GM12892 (cell line): ENCODE data around the gene CPXM2.

Experiments
- DNase-seq: peaks from one replicate; pipeline ENCODE4 v3.0.0; 2011; ENCODE audit not compliant: insufficient read length
- FAIRE-seq: peaks from 2 replicates; lab custom pipeline; 2011; peaks lifted over from hg19 to GRCh38; lab: Jason Lieb, UNC
- POLR2A ChIP-seq: IDR thresholded peaks from 2 replicates; pipeline ENCODE4 v1.6.1; 2011; ENCODE audit warnings: low read depth, low read length, control low read depth
- POLR2AphosphoS5 ChIP-seq: IDR thresholded peaks from 2 replicates; pipeline ENCODE4 v1.6.1; 2011; ENCODE audit warnings: low read depth, low read length, control low read depth
- TAF1 ChIP-seq: IDR thresholded peaks from 2 replicates; pipeline ENCODE4 v1.6.1; 2011; ENCODE audit warnings: low read depth, mild to moderate bottlenecking, control low read depth, low read length, borderline replicate concordance

The CPXM2 gene

GRCh38 chr10:123751342-123752134, 140.1 kb downstream of the CPXM2 start:
- no peak for TF ChIP-seq TAF1
- no peak for TF ChIP-seq POLR2AphosphoS5
- no peak for TF ChIP-seq POLR2A
- FAIRE-seq (no peak), DNase-seq (no peak)

- no peak for FAIRE-seq
- DNase-seq: no peak
- TF ChIP-seq TAF1: no peak
- no peak for TF ChIP-seq POLR2A
- no peak for TF ChIP-seq POLR2AphosphoS5
Observed at GRCh38 chr10:123750901-123751300, 140.7 kb downstream of the CPXM2 start.

GRCh38 chr10:123748711-123749110, 142.9 kb downstream of the CPXM2 start:
- DNase-seq (no peak), FAIRE-seq (no peak)
- TF ChIP-seq POLR2AphosphoS5: no peak

DNA sequence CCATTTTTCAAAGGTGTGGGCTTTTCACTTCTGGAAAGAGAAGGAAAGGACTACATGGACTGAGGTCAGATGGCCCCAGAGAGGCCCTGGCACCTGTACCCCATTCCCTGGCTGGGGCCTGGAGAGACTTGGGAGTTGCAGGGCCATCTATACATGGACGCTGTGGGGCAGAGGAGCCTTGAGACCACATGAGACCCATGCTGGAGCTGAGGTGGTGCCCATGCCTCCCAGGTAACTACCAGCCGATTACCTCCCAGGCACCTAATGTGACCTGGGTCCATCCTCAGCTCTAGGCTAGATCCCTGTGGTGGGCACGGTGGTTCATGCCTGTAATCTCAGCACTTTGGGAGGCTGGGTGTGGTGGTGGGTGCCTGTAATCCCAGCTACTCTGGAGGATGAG, 144.2 kb downstream of the CPXM2 start:
- DNase-seq (no peak), FAIRE-seq (no peak)
- TF ChIP-seq POLR2A (no peak), TAF1 (no peak), POLR2AphosphoS5 (no peak)

- no peak for FAIRE-seq
- TF ChIP-seq TAF1 (no peak), POLR2AphosphoS5 (no peak), POLR2A (no peak)
- DNase-seq: no peak
Observed at GRCh38 chr10:123746942-123747341, 144.7 kb downstream of the CPXM2 start.

DNA sequence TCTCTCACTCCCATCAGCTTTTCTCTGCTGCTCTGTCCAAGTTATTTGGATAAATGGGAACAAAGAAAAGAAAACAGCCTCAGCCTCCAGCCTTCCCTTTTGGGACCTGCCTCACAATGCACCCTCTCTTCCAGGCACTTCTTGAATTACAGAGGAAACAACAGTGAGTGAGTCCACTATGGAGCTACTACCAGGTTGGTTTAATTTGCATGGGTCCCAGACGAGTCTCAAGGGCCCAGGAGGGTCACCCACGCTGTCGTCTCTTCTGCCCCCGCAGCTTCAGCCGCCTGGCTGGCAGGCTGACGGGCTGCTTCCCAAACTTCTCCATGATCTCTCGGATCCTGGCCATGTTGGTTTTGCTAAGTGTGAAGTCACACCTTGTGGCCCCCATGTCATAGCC, 145.1 kb downstream of the CPXM2 start:
- no peak for DNase-seq
- TF ChIP-seq POLR2A (no peak), POLR2AphosphoS5 (no peak), TAF1 (no peak)
- no peak for FAIRE-seq

- FAIRE-seq: no peak
- TF ChIP-seq POLR2A (no peak), TAF1 (no peak), POLR2AphosphoS5 (no peak)
- no peak for DNase-seq
Observed at GRCh38 chr10:123746061-123746460, 145.5 kb downstream of the CPXM2 start.

GRCh38 chr10:123744224-123744536, 147.4 kb downstream of the CPXM2 start:
- TF ChIP-seq POLR2A: no peak
- no peak for FAIRE-seq
- DNase-seq: no peak

DNA sequence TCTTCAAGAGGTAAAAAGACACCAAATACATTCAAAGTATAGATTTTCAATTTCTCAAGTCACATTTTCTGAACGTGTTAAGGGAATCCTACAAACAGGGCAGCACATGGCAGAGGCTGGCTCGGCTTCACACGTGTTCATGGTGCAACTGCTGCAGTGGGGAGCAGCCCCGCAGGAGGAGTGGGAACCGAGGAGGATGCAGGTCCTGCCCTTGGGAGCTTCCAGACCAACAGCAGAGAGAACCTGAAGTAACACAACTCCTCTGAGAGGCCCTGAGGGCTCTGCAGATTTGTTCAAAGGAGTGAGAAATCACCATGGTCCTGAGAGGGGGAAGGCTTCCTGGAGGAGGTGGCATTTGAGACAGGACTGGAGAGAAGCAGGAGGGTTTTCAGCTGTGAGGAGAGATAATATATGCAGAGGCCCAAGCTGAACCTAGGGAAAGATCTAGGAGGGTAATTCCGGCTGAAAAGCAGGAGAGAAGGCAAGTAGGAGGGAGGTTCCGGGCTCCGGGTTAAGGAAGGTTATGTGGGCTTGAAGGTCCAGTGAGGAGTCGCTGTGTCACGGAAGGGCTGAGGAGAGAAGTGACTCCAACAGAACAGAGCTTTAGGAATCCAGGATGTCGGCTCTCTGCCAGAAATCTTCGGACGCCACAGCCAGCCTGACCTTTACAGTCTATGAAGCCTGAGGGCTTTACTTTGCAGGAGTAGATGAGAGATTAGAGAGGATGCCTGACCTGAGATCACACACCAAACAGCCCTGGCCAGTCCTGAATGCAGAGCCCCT, 148.0 kb downstream of the CPXM2 start:
- no peak for FAIRE-seq
- no peak for DNase-seq

DNA sequence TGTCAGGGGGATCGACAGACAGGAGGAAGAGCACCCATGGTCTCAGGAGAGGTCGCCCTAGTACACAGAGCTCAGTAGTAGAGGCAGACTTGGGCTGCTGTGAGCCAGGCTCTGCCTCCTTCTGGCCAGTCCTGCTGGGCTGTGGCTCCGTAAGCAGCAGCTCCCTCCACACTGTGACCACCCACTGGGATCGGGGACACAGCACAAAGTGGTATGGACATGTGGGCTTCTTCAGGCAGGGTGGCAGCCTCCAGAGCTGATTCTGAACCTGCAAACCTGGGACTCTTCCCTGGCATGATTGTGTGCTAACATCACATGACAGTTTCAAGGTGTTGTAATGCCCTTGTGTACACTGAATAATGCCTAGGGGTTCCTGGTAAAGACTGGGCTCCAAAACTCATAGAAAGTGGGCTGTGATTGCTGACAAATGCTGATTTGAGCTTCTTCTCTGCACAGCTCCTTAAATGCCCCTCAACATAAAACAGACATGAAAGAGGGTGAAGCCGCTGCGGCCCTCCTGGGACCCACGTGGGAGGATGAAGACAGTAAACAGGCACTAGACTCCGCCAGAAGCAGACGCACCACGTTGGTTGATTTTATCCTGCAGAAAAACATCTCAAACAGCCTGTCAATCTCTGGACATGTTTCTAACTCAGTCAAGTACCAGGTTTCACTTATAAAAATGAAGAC, 148.7 kb downstream of the CPXM2 start:
- TF ChIP-seq TAF1: no peak
- no peak for TF ChIP-seq POLR2AphosphoS5
- TF ChIP-seq POLR2A: no peak
- no peak for FAIRE-seq
- DNase-seq: no peak

More for the DNA sequence above, 148.0 kb downstream of the CPXM2 start:
- no peak for TF ChIP-seq POLR2A
- TF ChIP-seq POLR2AphosphoS5: no peak
- no peak for TF ChIP-seq TAF1

DNA sequence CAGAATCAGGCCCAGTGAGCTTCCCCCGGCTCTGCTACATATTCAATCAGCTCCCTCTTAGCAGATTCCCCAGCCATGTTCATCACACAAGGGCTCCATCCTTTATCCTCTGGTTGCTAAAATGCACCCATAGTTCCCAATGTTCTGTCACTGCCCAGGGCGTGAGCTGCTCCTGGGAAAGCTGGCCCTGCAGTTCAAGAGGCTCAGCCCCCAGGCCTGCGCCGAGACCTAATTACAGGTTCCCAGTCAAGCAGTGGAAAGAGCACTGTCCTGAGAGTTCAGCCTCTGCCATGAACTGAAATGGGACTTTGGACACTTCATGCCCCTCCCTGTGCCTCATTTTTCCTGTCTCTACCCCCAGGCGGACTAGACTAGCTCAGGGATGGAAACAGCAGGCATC, 149.9 kb downstream of the CPXM2 start:
- FAIRE-seq (no peak), DNase-seq (no peak)
- TF ChIP-seq TAF1: no peak
- TF ChIP-seq POLR2A: no peak
- TF ChIP-seq POLR2AphosphoS5: no peak
